NT2/D1 (cell line): Measurements from ENCODE around the gene IGLL1.
"Not testable (repeated sequence)": the region's sequence is repeated elsewhere in the genome, so short reads cannot be mapped to it uniquely, and the experiment has no call there.

ENCODE experiments used
- SUZ12 ChIP-seq: IDR thresholded peaks from 2 replicates; pipeline ENCODE4 v1.6.1; 2011; ENCODE audit not compliant: insufficient read length, insufficient read depth; ENCODE audit errors: extremely low read depth
- YY1 ChIP-seq: IDR thresholded peaks from 2 replicates; pipeline ENCODE4 v1.6.1; 2011; ENCODE audit not compliant: insufficient read length, insufficient read depth
- ZNF274 ChIP-seq: IDR thresholded peaks from 2 replicates; pipeline ENCODE4 v1.6.1; 2011; ENCODE audit warnings: mild to moderate bottlenecking, low read depth, low read length

GRCh38 chr22:23561025-23561510, 19.0 kb downstream of the IGLL1 start:
- TF ChIP-seq ZNF274, YY1, SUZ12: not testable (repeated sequence)
